22Rv1 (cell line): ENCODE measurements around the gene PRDM11.

Source experiments
- H3K27ac ChIP-seq: fragments of 450-650 bp; 2 replicates; pipeline ENCODE4 v1.5.1; 2017
- ZFX ChIP-seq: fragments of 450-650 bp; IDR thresholded peaks from 2 replicates; pipeline ENCODE4 v1.6.1; 2017; ENCODE audit warnings: antibody characterized with exemption, borderline replicate concordance
- TF ChIP-seq, protein P1 (sequence below): fragments of 450-650 bp; IDR thresholded peaks from 2 replicates; pipeline ENCODE4 v1.5.1; 2017; ENCODE audit warnings: mild to moderate bottlenecking

Gene PRDM11

DNA sequence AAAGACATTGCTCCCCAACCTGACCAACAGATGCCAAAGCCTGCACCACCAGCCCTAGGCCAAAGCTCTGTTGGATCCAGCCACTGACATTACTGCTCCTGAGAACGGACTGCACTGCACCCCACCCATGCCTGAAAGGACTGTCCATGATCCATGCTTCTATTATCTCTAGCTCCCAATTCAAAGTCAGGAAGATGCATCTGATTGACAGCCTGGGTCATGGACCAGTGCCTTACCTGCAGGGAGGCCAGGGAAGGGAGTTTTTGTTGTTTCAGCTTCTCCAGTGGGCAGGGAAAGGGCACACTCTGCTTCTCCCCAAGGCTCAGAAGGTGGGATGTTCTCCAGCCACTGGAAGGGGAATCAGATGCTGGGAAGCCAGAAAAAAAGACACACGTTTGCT lies 4.8 kb upstream of the PRDM11 start:
- no peak overlapping the region for H3K27ac ChIP-seq
- TF ChIP-seq ZFX = no peak
- TF ChIP-seq, protein P1, sequence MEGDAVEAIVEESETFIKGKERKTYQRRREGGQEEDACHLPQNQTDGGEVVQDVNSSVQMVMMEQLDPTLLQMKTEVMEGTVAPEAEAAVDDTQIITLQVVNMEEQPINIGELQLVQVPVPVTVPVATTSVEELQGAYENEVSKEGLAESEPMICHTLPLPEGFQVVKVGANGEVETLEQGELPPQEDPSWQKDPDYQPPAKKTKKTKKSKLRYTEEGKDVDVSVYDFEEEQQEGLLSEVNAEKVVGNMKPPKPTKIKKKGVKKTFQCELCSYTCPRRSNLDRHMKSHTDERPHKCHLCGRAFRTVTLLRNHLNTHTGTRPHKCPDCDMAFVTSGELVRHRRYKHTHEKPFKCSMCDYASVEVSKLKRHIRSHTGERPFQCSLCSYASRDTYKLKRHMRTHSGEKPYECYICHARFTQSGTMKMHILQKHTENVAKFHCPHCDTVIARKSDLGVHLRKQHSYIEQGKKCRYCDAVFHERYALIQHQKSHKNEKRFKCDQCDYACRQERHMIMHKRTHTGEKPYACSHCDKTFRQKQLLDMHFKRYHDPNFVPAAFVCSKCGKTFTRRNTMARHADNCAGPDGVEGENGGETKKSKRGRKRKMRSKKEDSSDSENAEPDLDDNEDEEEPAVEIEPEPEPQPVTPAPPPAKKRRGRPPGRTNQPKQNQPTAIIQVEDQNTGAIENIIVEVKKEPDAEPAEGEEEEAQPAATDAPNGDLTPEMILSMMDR = no peak

DNA sequence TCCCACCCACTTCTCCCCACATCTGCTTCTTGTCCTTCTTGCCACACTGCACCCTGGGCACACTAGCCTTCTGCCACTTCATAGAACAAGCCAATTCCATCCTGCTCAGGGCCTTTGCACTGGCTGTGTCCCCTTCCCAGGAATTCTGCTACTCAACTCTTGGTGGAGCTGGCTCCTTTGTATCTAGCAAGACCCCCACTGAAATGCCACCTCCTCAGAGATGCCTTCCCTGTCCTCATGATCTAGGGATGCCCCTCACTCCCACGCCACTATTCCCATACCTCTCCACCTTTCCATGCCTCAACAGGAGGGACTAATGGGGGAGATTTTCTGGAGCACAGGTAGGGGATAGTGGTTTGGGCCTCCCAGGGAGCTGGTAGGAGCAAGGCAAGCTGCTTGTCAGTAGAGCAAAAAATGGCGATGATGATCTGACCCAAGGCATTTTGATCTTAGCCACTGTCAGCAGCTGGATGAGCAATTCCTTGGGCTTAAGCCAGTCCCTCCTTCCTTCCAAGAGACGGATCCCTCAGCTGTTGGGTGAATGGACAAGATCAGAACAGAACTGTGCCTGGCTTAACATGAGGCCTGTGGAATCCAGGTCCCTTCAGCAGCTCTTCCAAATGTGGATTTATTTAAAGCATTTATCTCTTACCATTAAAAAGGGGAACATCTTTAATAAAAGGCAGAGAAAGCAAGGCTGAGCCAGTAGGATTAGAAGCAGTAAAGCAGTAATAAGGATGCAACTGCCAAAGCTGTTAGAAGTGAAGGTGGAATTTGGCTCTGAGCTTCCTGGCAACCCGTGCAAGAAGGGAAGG lies 4.0 kb upstream of the PRDM11 start:
- TF ChIP-seq ZFX = no peak
- TF ChIP-seq, protein P1 = no peak

DNA sequence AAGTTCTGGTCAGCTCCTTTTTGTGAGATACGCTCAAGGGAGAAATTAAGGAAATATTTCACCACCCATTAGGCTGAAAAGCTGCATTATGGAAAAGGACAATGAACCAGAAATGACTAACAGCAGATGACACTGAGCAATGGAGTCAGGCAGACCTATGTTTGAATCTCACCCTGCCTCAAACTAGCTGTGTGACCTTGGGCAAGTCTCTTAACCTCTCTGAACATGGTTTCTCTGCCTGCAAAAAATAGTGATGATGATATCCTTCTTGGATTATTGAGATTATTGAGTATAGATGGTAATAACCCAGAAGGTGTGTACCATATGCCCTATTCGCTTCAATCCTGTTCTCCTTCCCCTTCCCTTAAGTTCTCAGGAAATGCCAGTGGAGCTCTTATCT lies 2.9 kb upstream of the PRDM11 start:
- TF ChIP-seq ZFX = no peak
- TF ChIP-seq, protein P1 = no peak
- no peak overlapping the region for H3K27ac ChIP-seq

More for the DNA sequence above, 4.0 kb upstream of the PRDM11 start:
- no peak overlapping the region for H3K27ac ChIP-seq

DNA sequence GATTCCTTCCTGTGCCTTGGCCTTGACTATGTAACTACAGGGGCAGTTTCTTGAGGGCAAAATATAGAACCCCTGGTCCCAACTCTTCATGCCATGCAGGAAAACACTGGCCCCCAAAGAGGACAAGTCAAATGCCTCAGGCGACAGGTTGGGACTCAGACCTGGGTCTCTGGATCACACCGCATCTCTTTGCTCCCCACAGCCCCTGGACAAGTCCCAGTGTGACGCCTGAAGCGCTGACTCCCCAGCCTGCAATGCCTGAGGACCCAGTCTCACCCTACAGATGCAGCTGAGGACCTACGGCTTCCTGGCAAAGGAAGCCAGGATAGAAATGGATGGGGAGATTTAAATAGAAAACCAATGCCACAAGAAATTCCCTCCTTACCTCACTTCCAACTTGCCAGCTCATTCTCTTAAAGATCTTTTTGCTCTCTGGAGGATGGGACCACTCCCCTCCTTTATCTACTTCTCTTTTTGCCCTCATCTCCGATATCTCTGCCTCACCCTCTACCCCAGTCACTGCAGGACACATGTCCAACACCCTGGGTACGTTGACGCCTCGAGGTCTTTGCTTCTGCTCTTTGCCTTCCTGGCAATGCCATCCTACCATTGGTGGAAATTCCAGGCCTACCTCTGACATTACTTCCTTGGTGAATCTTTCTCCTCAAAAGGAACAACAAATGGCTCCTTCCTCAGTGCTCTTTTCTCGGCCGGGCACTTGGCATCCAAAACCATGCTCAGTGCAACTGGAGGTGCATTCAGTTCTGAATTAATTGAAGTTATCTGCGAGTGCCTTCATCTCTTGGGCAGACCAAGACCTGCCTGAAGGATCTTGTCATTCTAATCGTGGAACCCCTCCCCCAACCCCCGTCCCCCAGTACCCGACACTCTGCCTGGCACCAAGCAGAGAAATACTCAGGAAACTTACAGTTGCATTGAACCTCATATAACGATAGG lies 2.0 kb upstream of the PRDM11 start:
- no peak overlapping the region for H3K27ac ChIP-seq
- TF ChIP-seq ZFX = no peak

DNA sequence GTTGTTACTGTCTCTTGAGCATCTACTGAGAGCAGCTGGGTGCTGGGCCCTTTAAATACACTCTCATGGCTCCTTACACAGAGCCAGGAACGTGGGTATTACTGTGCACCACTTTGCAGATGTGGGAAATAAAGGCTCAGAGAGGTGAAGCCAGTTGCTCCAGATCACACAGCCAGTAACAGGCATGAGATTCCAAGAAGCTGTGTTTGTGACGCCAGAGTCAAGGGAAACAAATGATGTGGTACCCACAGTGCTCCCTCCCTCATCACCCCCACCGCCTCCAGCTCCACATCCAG lies 1.4 kb upstream of the PRDM11 start:
- no peak overlapping the region for H3K27ac ChIP-seq
- TF ChIP-seq, protein P1 = no peak
- no peak for TF ChIP-seq ZFX

DNA sequence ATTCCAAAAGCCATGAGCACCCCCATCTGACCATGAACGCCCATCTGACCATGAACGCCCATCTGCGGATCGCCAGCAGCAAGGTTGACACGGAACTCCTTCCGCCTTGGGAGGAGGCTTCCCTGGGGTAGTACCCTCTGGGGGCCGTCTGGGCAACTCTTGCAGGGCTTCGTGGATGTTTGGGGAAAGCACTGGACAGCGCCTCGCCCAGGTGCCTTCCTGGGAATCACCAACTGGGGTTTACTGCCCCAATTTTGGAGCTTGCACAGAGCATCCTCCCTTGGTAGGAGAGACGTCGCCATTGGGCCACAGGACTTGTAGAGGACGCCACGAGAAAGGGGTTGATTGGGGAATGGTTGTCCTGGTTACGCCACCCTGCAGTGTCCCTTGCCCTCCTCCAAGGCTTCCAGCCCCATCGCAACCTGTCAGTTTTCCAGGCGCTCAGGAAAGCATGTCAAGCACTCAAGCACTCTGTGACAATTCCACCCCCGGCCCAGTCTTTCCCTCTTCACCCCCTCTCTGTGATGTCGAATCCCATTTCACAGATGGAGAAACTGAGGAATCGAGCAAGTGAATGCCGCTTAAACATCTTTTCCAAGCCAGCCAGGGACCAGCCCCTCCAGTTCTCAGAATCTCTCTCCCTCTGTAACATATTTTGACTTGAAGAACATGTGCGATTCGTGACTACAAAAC lies 914 bp upstream of the PRDM11 start:
- TF ChIP-seq ZFX = no peak
- TF ChIP-seq, protein P1 = no peak
- H3K27ac ChIP-seq = no peak overlapping the region

DNA sequence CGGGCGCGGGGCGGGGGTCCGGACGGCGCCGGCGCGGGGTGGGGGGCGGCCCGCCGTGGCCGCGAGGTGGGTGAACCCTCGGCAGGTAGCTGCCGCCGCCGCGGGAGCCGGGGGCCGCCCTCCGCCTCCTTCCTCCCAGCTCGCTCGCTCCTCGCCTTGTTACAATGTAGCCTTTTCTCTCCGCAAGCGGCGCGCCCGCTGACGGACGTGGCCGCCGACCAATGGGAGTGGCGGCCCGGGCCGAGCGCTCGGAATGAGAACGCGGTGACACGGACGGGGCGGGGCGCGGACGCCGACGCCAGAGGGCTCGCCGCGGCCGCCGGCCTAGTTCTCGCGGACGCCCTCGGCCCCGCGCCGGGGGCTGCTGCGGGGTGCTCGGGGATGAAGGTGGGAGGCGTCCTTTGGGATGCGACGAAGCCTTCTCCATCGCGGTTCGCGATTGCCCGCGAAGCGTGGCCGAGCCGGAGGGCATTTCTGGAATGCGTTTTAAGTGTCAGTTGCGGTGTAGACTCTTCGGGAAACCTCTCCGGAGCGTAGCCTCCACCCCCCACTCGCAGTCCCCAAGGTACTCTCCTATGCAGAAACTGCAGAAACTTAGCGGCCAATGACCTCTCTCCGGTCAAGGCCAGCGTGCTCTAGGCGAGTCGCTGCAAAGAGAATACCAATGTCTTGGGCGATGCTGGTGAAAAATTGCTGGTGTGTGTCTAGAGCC lies 734 bp downstream of the PRDM11 start:
- peak overlapping the region; percentile 85 for H3K27ac ChIP-seq

More for the DNA sequence above, 734 bp downstream of the PRDM11 start:
- TF ChIP-seq ZFX = no peak
- TF ChIP-seq, protein P1 = no peak
